ENCODE results near the gene GJA9. TPM values are rescaled to one million over a fixed set of nuclear protein-coding genes. Genes with fewer than 3 reads are reported as not detected.

The GJA9 gene
- total RNA-seq, 1 experiment from 2014 or later: not detected

DNA sequence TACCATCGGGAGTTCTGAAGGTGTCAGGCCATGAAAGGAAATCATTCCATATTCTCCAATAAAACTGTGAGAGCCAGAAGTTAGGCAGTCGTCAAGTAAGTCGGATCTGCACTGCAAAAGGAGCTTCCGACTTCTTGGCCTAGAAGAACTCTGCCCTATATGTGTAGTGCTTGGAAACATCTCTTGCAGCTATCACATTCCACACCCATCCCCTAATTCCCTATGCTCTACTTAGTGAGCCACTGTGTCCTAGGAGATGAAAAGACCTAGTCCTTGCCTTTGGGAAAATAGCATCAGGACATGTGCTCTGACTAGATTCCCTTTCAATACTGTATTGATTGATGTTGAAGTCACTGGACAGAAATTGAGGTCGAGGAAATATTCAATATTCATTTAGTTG is 8.2 kb upstream of the GJA9 start:
- Histone ChIP-seq H3K27me3 (replicated peaks; ENCODE audit: insufficient read depth, low read depth, low read length, poor library complexity) (no peaks in the 10 kb centered on the region), H3K36me3 (ENCODE audit: insufficient read depth, low read length, poor library complexity, severe bottlenecking) (no peaks in the 10 kb centered on the region), H3K4me3 (ENCODE audit: low read depth, low read length, poor library complexity, severe bottlenecking) (no peak overlapping the region), H3K27ac (ENCODE audit: low read depth, low read length, poor library complexity, severe bottlenecking) (no peak overlapping the region), H3K9me3 (ENCODE audit: low read depth, low read length, poor library complexity, severe bottlenecking) (no peaks in the 10 kb centered on the region), H3K4me1 (ENCODE audit: insufficient read depth, low read length, poor library complexity, severe bottlenecking) (no peaks in the 10 kb centered on the region)
- ChIA-PET POLR2A (ENCODE audit: low non-redundant PET) (no interaction called here), CTCF (no interaction called here)
- DNase-seq (ENCODE audit: low spot score): no peak
- intact Hi-C loops (cut with micrococcal nuclease; ENCODE audit: unreplicated experiment): no loop called here
- BruUV-seq (replicated peaks): no TSS peak
- no peak for TF ChIP-seq EZH2 (IDR thresholded peaks at IDR 0.05; ENCODE audit: borderline replicate concordance, low read depth, low read length, poor library complexity, severe bottlenecking)
- TF ChIP-seq, protein P1, sequence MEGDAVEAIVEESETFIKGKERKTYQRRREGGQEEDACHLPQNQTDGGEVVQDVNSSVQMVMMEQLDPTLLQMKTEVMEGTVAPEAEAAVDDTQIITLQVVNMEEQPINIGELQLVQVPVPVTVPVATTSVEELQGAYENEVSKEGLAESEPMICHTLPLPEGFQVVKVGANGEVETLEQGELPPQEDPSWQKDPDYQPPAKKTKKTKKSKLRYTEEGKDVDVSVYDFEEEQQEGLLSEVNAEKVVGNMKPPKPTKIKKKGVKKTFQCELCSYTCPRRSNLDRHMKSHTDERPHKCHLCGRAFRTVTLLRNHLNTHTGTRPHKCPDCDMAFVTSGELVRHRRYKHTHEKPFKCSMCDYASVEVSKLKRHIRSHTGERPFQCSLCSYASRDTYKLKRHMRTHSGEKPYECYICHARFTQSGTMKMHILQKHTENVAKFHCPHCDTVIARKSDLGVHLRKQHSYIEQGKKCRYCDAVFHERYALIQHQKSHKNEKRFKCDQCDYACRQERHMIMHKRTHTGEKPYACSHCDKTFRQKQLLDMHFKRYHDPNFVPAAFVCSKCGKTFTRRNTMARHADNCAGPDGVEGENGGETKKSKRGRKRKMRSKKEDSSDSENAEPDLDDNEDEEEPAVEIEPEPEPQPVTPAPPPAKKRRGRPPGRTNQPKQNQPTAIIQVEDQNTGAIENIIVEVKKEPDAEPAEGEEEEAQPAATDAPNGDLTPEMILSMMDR (conservative IDR thresholded peaks at IDR 0.05; ENCODE audit: low read depth, low read length): no peak

GRCh38 chr1:38888423-38889333 is 7.3 kb upstream of the GJA9 start:
- no peak overlapping the region for H3K4me3 ChIP-seq (ENCODE audit: low read depth, low read length, poor library complexity, severe bottlenecking)
- no TSS peak for BruUV-seq (replicated peaks)
- DNase-seq (ENCODE audit: low spot score): no peak
- CTCF ChIA-PET: no interaction called here
- H3K36me3 ChIP-seq (ENCODE audit: insufficient read depth, low read length, poor library complexity, severe bottlenecking): no peaks in the 10 kb centered on the region
- H3K4me1 ChIP-seq (ENCODE audit: insufficient read depth, low read length, poor library complexity, severe bottlenecking): no peaks in the 10 kb centered on the region
- no peaks in the 10 kb centered on the region for H3K27me3 ChIP-seq (replicated peaks; ENCODE audit: insufficient read depth, low read depth, low read length, poor library complexity)
- POLR2A ChIA-PET (ENCODE audit: low non-redundant PET): no interaction called here
- no peaks in the 10 kb centered on the region for H3K9me3 ChIP-seq (ENCODE audit: low read depth, low read length, poor library complexity, severe bottlenecking)
- H3K27ac ChIP-seq (ENCODE audit: low read depth, low read length, poor library complexity, severe bottlenecking): no peak overlapping the region
- intact Hi-C loops (cut with micrococcal nuclease; ENCODE audit: unreplicated experiment): no loop called here
- TF ChIP-seq, protein P1 (conservative IDR thresholded peaks at IDR 0.05; ENCODE audit: low read depth, low read length): no peak
- TF ChIP-seq EZH2 (IDR thresholded peaks at IDR 0.05; ENCODE audit: borderline replicate concordance, low read depth, low read length, poor library complexity, severe bottlenecking): no peak

- no peaks in the 10 kb centered on the region for H3K9me3 ChIP-seq (ENCODE audit: low read depth, low read length, poor library complexity, severe bottlenecking)
- no peak overlapping the region for H3K4me3 ChIP-seq (ENCODE audit: low read depth, low read length, poor library complexity, severe bottlenecking)
- TF ChIP-seq, protein P1 (conservative IDR thresholded peaks at IDR 0.05; ENCODE audit: low read depth, low read length): no peak
- no peak for TF ChIP-seq EZH2 (IDR thresholded peaks at IDR 0.05; ENCODE audit: borderline replicate concordance, low read depth, low read length, poor library complexity, severe bottlenecking)
- POLR2A ChIA-PET (ENCODE audit: low non-redundant PET): no interaction called here
- intact Hi-C loops (cut with micrococcal nuclease; ENCODE audit: unreplicated experiment): no loop called here
- BruUV-seq (replicated peaks): no TSS peak
- CTCF ChIA-PET: no interaction called here
- no peak for DNase-seq (ENCODE audit: low spot score)
- no peaks in the 10 kb centered on the region for H3K36me3 ChIP-seq (ENCODE audit: insufficient read depth, low read length, poor library complexity, severe bottlenecking)
- H3K27ac ChIP-seq (ENCODE audit: low read depth, low read length, poor library complexity, severe bottlenecking): no peak overlapping the region
- H3K27me3 ChIP-seq (replicated peaks; ENCODE audit: insufficient read depth, low read depth, low read length, poor library complexity): no peaks in the 10 kb centered on the region
- no peaks in the 10 kb centered on the region for H3K4me1 ChIP-seq (ENCODE audit: insufficient read depth, low read length, poor library complexity, severe bottlenecking)
Observed at GRCh38 chr1:38885092-38885491, 3.7 kb upstream of the GJA9 start.
